OCI-LY3 (cell line): Measurements from ENCODE around the gene LIPT2.

Source experiments
- CTCF ChIP-seq: fragments of 200-600, 300-600 bp; sonication (generic); IDR thresholded peaks from 2 replicates; pipeline ENCODE4 v1.5.1; 2014; ENCODE audit warnings: antibody characterized with exemption, low read length, low read depth
- EZH2phosphoT487 ChIP-seq: fragments of 200-600 bp; shearing (Covaris generic); IDR thresholded peaks from 2 replicates; pipeline ENCODE4 v1.6.1; 2018; ENCODE audit warnings: antibody characterized with exemption, mixed run types, low read depth

- TF ChIP-seq CTCF (no peak), EZH2phosphoT487 (no peak)
Observed at GRCh38 chr11:74468521-74468920, 25.0 kb downstream of the LIPT2 start.
